Upper lobe of right lung (tissue), 1 donor: ENCODE data around the gene UBASH3B. TPM values are rescaled to one million over a fixed set of nuclear protein-coding genes. Genes with fewer than 3 reads are reported as not detected.

Experiments
- ATAC-seq: fragments of 200-7000 bp; cut with Tn5 transposase; one replicate; pipeline ENCODE4 v1.9.1; 2020; ENCODE audit warnings: mild to moderate bottlenecking, moderate library complexity
- DNase-seq: peaks from one replicate; pipeline ENCODE4 v3.0.0-alpha.2; 2020
- H3K27ac ChIP-seq: fragments of 200-600 bp; one replicate; pipeline ENCODE4 v1.8.0; 2022
- H3K27me3 ChIP-seq: fragments of 200-600 bp; one replicate; pipeline ENCODE4 v1.8.0; 2022; ENCODE audit warnings: mild to moderate bottlenecking
- H3K36me3 ChIP-seq: fragments of 200-600 bp; one replicate; pipeline ENCODE4 v1.8.0; 2022
- H3K4me1 ChIP-seq: fragments of 200-600 bp; one replicate; pipeline ENCODE4 v1.8.0; 2022
- H3K4me3 ChIP-seq: fragments of 200-600 bp; one replicate; pipeline ENCODE4 v1.8.0; 2022; ENCODE audit warnings: mild to moderate bottlenecking
- H3K9me3 ChIP-seq: fragments of 200-600 bp; one replicate; pipeline ENCODE4 v1.8.0; 2022
- CTCF ChIP-seq: fragments of 200-600 bp; IDR thresholded peaks from one replicate; pipeline ENCODE4 v1.8.0; 2022; ENCODE audit warnings: antibody characterized with exemption
- intact Hi-C: fragments of 100-400 bp; cut with DNase I; formaldehyde crosslinking; loops from one replicate; pipeline ENCODE4 v1.11.0; 2022
- total RNA-seq: library from RNA; stranded (reverse); fragmentation: NEBNext Ultra II Directional; extraction: Animal tissue kit (Norgen Biotek cat#: 25700); gene quantifications from one replicate; pipeline ENCODE4 v1.2.1, GENCODE V29; 2021
- donor health status: DM: no; HTN: yes; CAD: no; lungs with severe emphysema.

UBASH3B gene
- total RNA-seq, 1 donor from 2014 or later: 42.2 TPM

GRCh38 chr11:122785031-122785541, 129.6 kb downstream of the UBASH3B start:
- no peaks in the 10 kb centered on the region for H3K27me3 ChIP-seq

DNA sequence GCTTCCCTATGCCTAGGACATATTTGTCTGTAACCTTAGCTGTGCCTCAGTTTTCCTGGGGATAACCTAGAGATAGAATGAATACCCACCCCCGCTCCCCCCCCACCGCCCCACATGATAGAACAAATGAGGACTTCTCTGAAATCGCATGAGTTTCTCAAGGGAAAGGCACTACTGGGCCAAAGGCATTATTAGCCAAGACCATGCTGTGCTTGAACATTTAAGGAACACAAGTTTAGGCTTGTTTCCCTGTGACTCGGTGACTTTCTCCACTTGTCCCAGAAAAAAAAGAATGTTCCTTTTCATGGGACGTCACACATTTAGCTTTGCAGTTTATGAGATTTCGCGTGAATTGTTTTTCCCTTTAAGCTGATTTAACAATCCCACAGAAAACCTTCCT, 131.4 kb downstream of the UBASH3B start:
- peak; percentile 62 for ATAC-seq
- Histone ChIP-seq H3K27ac (peak overlapping the region; percentile 24), H3K4me3 (no peak overlapping the region), H3K9me3 (no peaks in the 10 kb centered on the region), H3K36me3 (peaks cover 13% of the 10 kb centered on the region), H3K27me3 (no peaks in the 10 kb centered on the region), H3K4me1 (peaks cover 17% of the 10 kb centered on the region)
- no peak for TF ChIP-seq CTCF
- DNase-seq: no peak
- intact Hi-C loops: no loop called here

More at GRCh38 chr11:122785031-122785541, 129.6 kb downstream of the UBASH3B start:
- peak overlapping the region; percentile 68 for H3K27ac ChIP-seq
- intact Hi-C loops: no loop called here
- no peak for DNase-seq
- no peak for ATAC-seq
- no peak for TF ChIP-seq CTCF
- peaks cover 13% of the 10 kb centered on the region for H3K36me3 ChIP-seq
- no peak overlapping the region for H3K4me3 ChIP-seq
- no peaks in the 10 kb centered on the region for H3K9me3 ChIP-seq
- peaks cover 17% of the 10 kb centered on the region for H3K4me1 ChIP-seq

DNA sequence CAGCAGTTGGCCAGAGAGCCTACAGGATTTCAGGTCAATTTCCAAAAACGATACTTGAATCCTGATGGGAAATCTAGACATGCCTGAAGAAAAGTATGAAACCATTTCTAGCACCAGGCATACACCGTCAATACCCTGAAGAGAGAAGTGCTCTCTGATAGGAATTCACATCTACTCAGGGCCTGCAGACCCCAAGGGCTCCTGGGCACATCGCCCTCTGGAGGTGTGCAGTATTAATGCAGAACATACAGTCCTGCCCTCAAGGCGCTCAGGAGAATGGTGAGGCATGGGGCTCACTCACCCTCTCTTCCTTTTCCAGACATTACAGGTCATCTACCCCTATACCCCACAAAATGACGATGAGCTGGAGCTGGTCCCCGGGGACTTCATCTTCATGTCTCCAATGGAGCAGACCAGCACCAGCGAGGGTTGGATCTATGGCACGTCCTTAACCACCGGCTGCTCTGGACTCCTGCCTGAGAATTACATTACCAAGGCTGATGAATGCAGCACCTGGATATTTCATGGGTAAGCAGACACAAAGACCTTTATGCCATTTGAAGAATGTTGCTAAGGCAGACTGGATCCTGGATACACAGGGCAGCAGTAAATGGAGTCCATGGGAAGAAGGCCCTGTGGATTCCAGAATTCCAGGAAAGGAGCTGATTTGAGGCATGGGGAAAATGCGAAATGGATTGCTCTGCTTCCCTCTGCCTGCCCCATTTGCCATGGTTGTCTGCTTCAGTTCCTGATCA, 133.4 kb downstream of the UBASH3B start:
- Histone ChIP-seq H3K27ac (no peak overlapping the region), H3K27me3 (no peaks in the 10 kb centered on the region), H3K4me1 (peaks cover 14% of the 10 kb centered on the region), H3K36me3 (peaks cover 13% of the 10 kb centered on the region), H3K9me3 (no peaks in the 10 kb centered on the region), H3K4me3 (no peak overlapping the region)
- ATAC-seq (no peak), DNase-seq (no peak)
- intact Hi-C loops: no loop called here
- no peak for TF ChIP-seq CTCF

- no peak for TF ChIP-seq CTCF
- ATAC-seq (no peak), DNase-seq (no peak)
- H3K27me3 ChIP-seq: no peaks in the 10 kb centered on the region
- peaks cover 13% of the 10 kb centered on the region for H3K36me3 ChIP-seq
- H3K27ac ChIP-seq: no peak overlapping the region
- no peaks in the 10 kb centered on the region for H3K9me3 ChIP-seq
- peaks cover 9% of the 10 kb centered on the region for H3K4me1 ChIP-seq
- H3K4me3 ChIP-seq: no peak overlapping the region
- intact Hi-C loops: loop anchor here (10.0 kb wide), 1 partner anchor 65 kb away; no protein-coding TSS in a partner anchor
These were observed 134.4 kb downstream of the UBASH3B start for GRCh38 chr11:122789907-122790306.

DNA sequence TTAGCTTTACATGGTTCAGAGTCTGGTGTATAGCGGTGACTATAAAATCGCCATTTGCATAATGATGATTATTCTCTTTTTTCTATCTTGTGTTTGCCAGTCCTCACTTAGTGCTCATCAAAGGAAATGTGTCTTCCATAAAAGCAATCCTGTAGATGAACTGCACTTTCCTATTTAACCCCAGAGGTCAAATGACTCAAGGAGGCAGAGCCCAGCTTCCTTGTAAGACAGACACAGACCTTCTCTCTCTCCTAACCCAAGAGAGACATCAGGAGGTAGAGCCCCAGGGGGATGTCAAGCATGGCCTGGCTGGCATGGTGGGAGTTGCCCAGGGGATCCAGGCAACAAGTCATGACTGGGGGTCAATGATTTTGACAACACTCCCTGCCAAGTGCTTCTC, 135.9 kb downstream of the UBASH3B start:
- Histone ChIP-seq H3K4me3 (no peak overlapping the region), H3K9me3 (no peaks in the 10 kb centered on the region), H3K27me3 (no peaks in the 10 kb centered on the region), H3K27ac (no peak overlapping the region), H3K4me1 (no peaks in the 10 kb centered on the region), H3K36me3 (peaks cover 13% of the 10 kb centered on the region)
- DNase-seq (no peak), ATAC-seq (no peak)
- no peak for TF ChIP-seq CTCF
- intact Hi-C loops: loop anchor here (10.0 kb wide), 1 partner anchor 63 kb away; no protein-coding TSS in a partner anchor
